HCT116 (cell line): ENCODE measurements around the gene TJP3. TPM values are rescaled to one million over a fixed set of nuclear protein-coding genes. Genes with fewer than 3 reads are reported as not detected.

Experiments used
- ATAC-seq: fragments of 200-7000 bp; cut with Tn5 transposase; 2 replicates; pipeline ENCODE4 v1.9.1; 2020; ENCODE audit warnings: mild to moderate bottlenecking, moderate library complexity
- BruUV-seq: library from RNA; stranded (reverse); fragments of 400-500 nt; replicated peaks from 2 replicates; lab custom pipeline; 2021; lab: Mats Ljungman, UMichigan
- CTCF ChIA-PET: fragments of 300-600 bp; sonication (Branson Sonifier 250); formaldehyde crosslinking; loops from one replicate; lab custom pipeline; 2021; ENCODE audit warnings: antibody characterized with exemption; lab: Charles Lee
- POLR2A ChIA-PET: fragments of 300-600, 350-600 bp; sonication (Branson Sonifier 250); formaldehyde crosslinking; loops from one replicate; lab custom pipeline; 2021; ENCODE audit warnings: antibody characterized with exemption; lab: Charles Lee
- RAD21 ChIA-PET, 2 experiments: fragments of 300-600 bp; sonication (Branson Sonifier 250); formaldehyde crosslinking; loops; one replicate each; lab custom pipeline; 2023; ENCODE audit warnings: low total read pairs in 2 of 2; ENCODE audit not compliant: uncharacterized antibody in 2 of 2, unreplicated experiment in 2 of 2, low non-redundant PET in 1 of 2; lab: Charles Lee
- DNase-seq: peaks from one replicate; pipeline ENCODE4 v3.0.0-alpha.2; 2010; ENCODE audit warnings: low read depth, low spot score
- H2AFZ ChIP-seq: fragments of 200-600 bp; shearing (Covaris generic), sonication (generic); 2 replicates; pipeline ENCODE4 v1.6.1; 2017; ENCODE audit warnings: low read depth, mixed run types, mixed read lengths, antibody characterized with exemption, low read length; ENCODE audit not compliant: poor library complexity, severe bottlenecking
- H3K27ac ChIP-seq: 2 replicates; pipeline ENCODE4 v1.5.1; 2012; ENCODE audit warnings: low read depth, low read length
- H3K27me3 ChIP-seq: fragments of 200-600 bp; sonication (generic); 2 replicates; pipeline ENCODE4 v1.6.1; 2016; ENCODE audit warnings: mixed run types, low read length, mixed read lengths; ENCODE audit not compliant: insufficient read depth
- H3K36me3 ChIP-seq, 2 experiments: fragments of 200-500 bp in 1 of 2; fragments of 200-600 bp in 1 of 2; sonication (Bioruptor generic) in 1 of 2; sonication (generic) in 1 of 2; 2 replicates each; pipeline versions ENCODE4 v1.5.1 to v1.6.1; 2014 to 2016; ENCODE audit warnings: low read length in 2 of 2, inconsistent platforms in 1 of 2, mixed read lengths in 1 of 2, mixed run types in 1 of 2; ENCODE audit not compliant: insufficient read depth in 2 of 2, control insufficient read depth in 1 of 2
- H3K4me1 ChIP-seq, 2 experiments: fragments of 200-600 bp in 1 of 2; sonication (generic) in 1 of 2; 2 replicates each; pipeline versions ENCODE4 v1.5.1 to v1.6.1; 2012 to 2017; ENCODE audit warnings: low read length in 2 of 2, inconsistent platforms in 1 of 2, mild to moderate bottlenecking in 1 of 2, mixed read lengths in 1 of 2, mixed run types in 1 of 2, moderate library complexity in 1 of 2; ENCODE audit not compliant: insufficient read depth in 2 of 2, control insufficient read depth in 1 of 2
- H3K4me2 ChIP-seq: fragments of 200-600 bp; sonication (generic); 2 replicates; pipeline ENCODE4 v1.6.1; 2017; ENCODE audit warnings: mixed run types, low read length, mixed read lengths
- H3K4me3 ChIP-seq, 2 experiments: fragments of 200-600 bp in 1 of 2; sonication (generic) in 1 of 2; replicated peaks in 1 of 2; 2 replicates each; pipeline ENCODE4 v1.5.1; 2011 to 2016; ENCODE audit warnings: low read length in 2 of 2, control low read depth in 1 of 2, low read depth in 1 of 2, mild to moderate bottlenecking in 1 of 2, mixed read lengths in 1 of 2, mixed run types in 1 of 2
- H3K79me2 ChIP-seq: fragments of 200-600 bp; sonication (generic); 2 replicates; pipeline ENCODE4 v1.6.1; 2017; ENCODE audit warnings: mild to moderate bottlenecking, mixed run types, low read length, moderate library complexity, mixed read lengths; ENCODE audit not compliant: insufficient read depth
- H3K9ac ChIP-seq: fragments of 200-600 bp; sonication (generic); 2 replicates; pipeline ENCODE4 v1.6.1; 2016; ENCODE audit warnings: low read length, mixed read lengths
- H3K9me2 ChIP-seq: fragments of 200-600 bp; sonication (generic), shearing (Covaris generic); 2 replicates; pipeline ENCODE4 v1.6.1; 2017; ENCODE audit warnings: mixed run types, mild to moderate bottlenecking, moderate library complexity; ENCODE audit not compliant: insufficient read depth
- H3K9me3 ChIP-seq, 2 experiments: fragments of 200-500 bp in 1 of 2; fragments of 200-600 bp in 1 of 2; sonication (Bioruptor generic) in 1 of 2; sonication (generic) in 1 of 2; 2 replicates each; pipeline ENCODE4 v1.6.1; 2014 to 2017; ENCODE audit warnings: low read length in 2 of 2, mixed read lengths in 2 of 2, inconsistent platforms in 1 of 2, low read depth in 1 of 2, mild to moderate bottlenecking in 1 of 2, mixed run types in 1 of 2, moderate library complexity in 1 of 2; ENCODE audit not compliant: control insufficient read depth in 1 of 2, insufficient read depth in 1 of 2
- H4K20me1 ChIP-seq: fragments of 200-600 bp; sonication (generic), shearing (Covaris generic); 2 replicates; pipeline ENCODE4 v1.6.1; 2017; ENCODE audit warnings: mixed run types, mild to moderate bottlenecking, moderate library complexity; ENCODE audit not compliant: insufficient read depth
- CEBPB ChIP-seq: IDR thresholded peaks from 2 replicates; pipeline ENCODE4 v1.6.1; 2012; ENCODE audit warnings: low read depth
- FOSL1 ChIP-seq: IDR thresholded peaks from 2 replicates; pipeline ENCODE4 v1.6.1; 2012; ENCODE audit warnings: low read depth
- JUND ChIP-seq: IDR thresholded peaks from 2 replicates; pipeline ENCODE4 v1.6.1; 2012
- MAX ChIP-seq: IDR thresholded peaks from 2 replicates; pipeline ENCODE4 v1.6.1; 2012
- POLR2A ChIP-seq: IDR thresholded peaks from 2 replicates; pipeline ENCODE4 v1.7.0; 2011; ENCODE audit warnings: borderline replicate concordance; ENCODE audit not compliant: insufficient read depth, insufficient read length; ENCODE audit errors: extremely low read depth
- RAD21 ChIP-seq: IDR thresholded peaks from 2 replicates; pipeline ENCODE4 v1.6.1; 2012; ENCODE audit warnings: low read depth, mild to moderate bottlenecking
- SIN3A ChIP-seq: IDR thresholded peaks from 2 replicates; pipeline ENCODE4 v1.6.1; 2012; ENCODE audit warnings: low read depth
- SP1 ChIP-seq: IDR thresholded peaks from 2 replicates; pipeline ENCODE4 v1.6.1; 2012; ENCODE audit warnings: low read depth
- YY1 ChIP-seq: IDR thresholded peaks from 2 replicates; pipeline ENCODE4 v1.6.1; 2011; ENCODE audit warnings: low read length, low read depth, moderate library complexity, mild to moderate bottlenecking; ENCODE audit not compliant: insufficient replicate concordance; ENCODE audit errors: extremely low read depth
- ZBTB33 ChIP-seq: IDR thresholded peaks from 2 replicates; pipeline ENCODE4 v1.6.1; 2011; ENCODE audit warnings: mild to moderate bottlenecking, low read length, moderate library complexity; ENCODE audit not compliant: insufficient replicate concordance; ENCODE audit errors: extremely low read depth
- ZFX ChIP-seq: fragments of 450-650 bp; IDR thresholded peaks from 2 replicates; pipeline ENCODE4 v1.6.1; 2017
- intact Hi-C: fragments of 100-400 bp; cut with micrococcal nuclease; formaldehyde crosslinking; loops from 2 replicates; pipeline ENCODE4 v1.10.0; 2022
- total RNA-seq: library from RNA; stranded (reverse); gene quantifications from one replicate; pipeline ENCODE4 v1.2.1, GENCODE V29; 2021; ENCODE audit not compliant: unreplicated experiment
- TF ChIP-seq, protein P1 (sequence below): IDR thresholded peaks from 2 replicates; pipeline ENCODE4 v1.6.1; 2012; ENCODE audit warnings: low read depth

The TJP3 gene
- total RNA-seq, 1 experiment from 2014 or later, result 69.6 TPM

DNA sequence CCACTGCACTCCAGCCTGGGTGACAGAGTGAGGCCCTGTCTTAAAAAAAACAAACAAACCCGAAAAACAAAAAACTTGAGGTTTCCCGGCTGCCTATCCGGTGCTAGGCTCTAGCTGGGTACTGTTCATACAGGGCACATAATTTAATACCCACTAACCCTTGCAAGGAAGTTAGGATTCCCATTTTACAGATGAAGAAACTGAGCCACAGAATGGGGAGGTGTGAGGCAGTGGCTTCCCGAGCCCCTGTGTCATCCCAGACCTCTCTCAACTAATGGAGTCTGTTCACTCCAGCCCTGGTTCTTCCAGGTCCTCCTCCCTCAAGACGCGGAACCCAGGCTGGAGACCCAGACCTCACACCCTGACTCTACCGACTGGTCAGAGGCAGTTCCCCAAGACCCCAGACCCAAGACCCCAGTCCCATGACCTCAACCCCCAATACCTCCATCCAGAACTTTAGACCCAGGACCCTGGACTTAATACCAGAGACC lies 52.7 kb downstream of the TJP3 start:
- Histone ChIP-seq H3K9ac (peak overlapping the region; percentile 85), H3K79me2 (peaks cover 32% of the 10 kb centered on the region), H3K36me3 (peaks cover 2 to 14% of the 10 kb centered on the region in 2 experiments; a peak in 1 of 4 replicates), H2AFZ (no peak overlapping the region), H3K4me3 (peak overlapping the region; percentile 77 to 99), H3K27ac (peak overlapping the region; percentile 93), H3K9me2 (no peaks in the 10 kb centered on the region), H3K27me3 (no peaks in the 10 kb centered on the region), H3K4me1 (peaks cover 6 to 14% of the 10 kb centered on the region in 2 experiments; a peak in 2 of 4 replicates), H3K4me2 (peak overlapping the region; percentile 86), H4K20me1 (no peaks in the 10 kb centered on the region), H3K9me3 (no peaks in the 10 kb centered on the region)
- ATAC-seq, result no peak
- ChIA-PET POLR2A (interaction anchor here (0.7 to 2.2 kb wide), 3 partner anchors 22 to 61 kb away, joined by 3 to 10 read pairs (median 6); no protein-coding TSS in a partner anchor), CTCF (interaction anchor here (1.2 to 2.4 kb wide), 5 partner anchors 14 to 88 kb away, joined by 3 to 20 read pairs (median 4); no protein-coding TSS in a partner anchor), RAD21 (interaction anchor here in 1 of 2 experiments (1.6 kb wide), 1 partner anchor 89 kb away, joined by 3 read pairs; no protein-coding TSS in a partner anchor)
- BruUV-seq, result TSS peak; percentile 77
- DNase-seq, result no peak
- TF ChIP-seq SP1 (no peak), YY1 (no peak), ZFX (no peak), CEBPB (no peak), SIN3A (no peak), ZBTB33 (no peak), FOSL1 (no peak), POLR2A (no peak), MAX (no peak), JUND (no peak), RAD21 (no peak)
- TF ChIP-seq, protein P1, sequence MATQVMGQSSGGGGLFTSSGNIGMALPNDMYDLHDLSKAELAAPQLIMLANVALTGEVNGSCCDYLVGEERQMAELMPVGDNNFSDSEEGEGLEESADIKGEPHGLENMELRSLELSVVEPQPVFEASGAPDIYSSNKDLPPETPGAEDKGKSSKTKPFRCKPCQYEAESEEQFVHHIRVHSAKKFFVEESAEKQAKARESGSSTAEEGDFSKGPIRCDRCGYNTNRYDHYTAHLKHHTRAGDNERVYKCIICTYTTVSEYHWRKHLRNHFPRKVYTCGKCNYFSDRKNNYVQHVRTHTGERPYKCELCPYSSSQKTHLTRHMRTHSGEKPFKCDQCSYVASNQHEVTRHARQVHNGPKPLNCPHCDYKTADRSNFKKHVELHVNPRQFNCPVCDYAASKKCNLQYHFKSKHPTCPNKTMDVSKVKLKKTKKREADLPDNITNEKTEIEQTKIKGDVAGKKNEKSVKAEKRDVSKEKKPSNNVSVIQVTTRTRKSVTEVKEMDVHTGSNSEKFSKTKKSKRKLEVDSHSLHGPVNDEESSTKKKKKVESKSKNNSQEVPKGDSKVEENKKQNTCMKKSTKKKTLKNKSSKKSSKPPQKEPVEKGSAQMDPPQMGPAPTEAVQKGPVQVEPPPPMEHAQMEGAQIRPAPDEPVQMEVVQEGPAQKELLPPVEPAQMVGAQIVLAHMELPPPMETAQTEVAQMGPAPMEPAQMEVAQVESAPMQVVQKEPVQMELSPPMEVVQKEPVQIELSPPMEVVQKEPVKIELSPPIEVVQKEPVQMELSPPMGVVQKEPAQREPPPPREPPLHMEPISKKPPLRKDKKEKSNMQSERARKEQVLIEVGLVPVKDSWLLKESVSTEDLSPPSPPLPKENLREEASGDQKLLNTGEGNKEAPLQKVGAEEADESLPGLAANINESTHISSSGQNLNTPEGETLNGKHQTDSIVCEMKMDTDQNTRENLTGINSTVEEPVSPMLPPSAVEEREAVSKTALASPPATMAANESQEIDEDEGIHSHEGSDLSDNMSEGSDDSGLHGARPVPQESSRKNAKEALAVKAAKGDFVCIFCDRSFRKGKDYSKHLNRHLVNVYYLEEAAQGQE, result no peak
- intact Hi-C loops, result loop anchor here (5.0 kb wide), 1 partner anchor 61 kb away; no protein-coding TSS in a partner anchor
